Measurements from ENCODE around the gene GPC1.

Gene GPC1

GRCh38 chr2:240512109-240512485 is 76.6 kb downstream of the GPC1 start (continued):
- TF ChIP-seq SNAI2 (CRISPR knock-in tag; IDR thresholded peaks at IDR 0.05) (no peak), ZFP30 (CRISPR knock-in tag; IDR thresholded peaks at IDR 0.05) (no peak), CSRNP3 (CRISPR knock-in tag; IDR thresholded peaks at IDR 0.05) (no peak), GLIS3 (CRISPR knock-in tag; IDR thresholded peaks at IDR 0.05) (no peak), ZNF8 (CRISPR knock-in tag; IDR thresholded peaks at IDR 0.05) (no peak), ZNF565 (CRISPR knock-in tag; conservative IDR thresholded peaks at IDR 0.05; ENCODE audit: low read depth) (no peak)

GRCh38 chr2:240512666-240513535 is 77.4 kb downstream of the GPC1 start:
- TF ChIP-seq TOX (CRISPR knock-in tag; IDR thresholded peaks at IDR 0.05; ENCODE audit: borderline replicate concordance): no peak
- no peak for TF ChIP-seq PPARA (CRISPR knock-in tag; IDR thresholded peaks at IDR 0.05; ENCODE audit: borderline replicate concordance)
- TF ChIP-seq RARB (CRISPR knock-in tag; IDR thresholded peaks at IDR 0.05): no peak
- no peak for TF ChIP-seq SNAI2 (CRISPR knock-in tag; IDR thresholded peaks at IDR 0.05)
- no peak for TF ChIP-seq TCF4 (CRISPR knock-in tag; IDR thresholded peaks at IDR 0.05; ENCODE audit: borderline replicate concordance)
- no peak for TF ChIP-seq ZNF70 (CRISPR knock-in tag; IDR thresholded peaks at IDR 0.05)
- no peak for TF ChIP-seq ZFP30 (CRISPR knock-in tag; IDR thresholded peaks at IDR 0.05)
- no peak for TF ChIP-seq GLIS3 (CRISPR knock-in tag; IDR thresholded peaks at IDR 0.05)
- TF ChIP-seq PATZ1 (CRISPR knock-in tag; IDR thresholded peaks at IDR 0.05; ENCODE audit: borderline replicate concordance): no peak
- no peak for TF ChIP-seq TSHZ2 (CRISPR knock-in tag; IDR thresholded peaks at IDR 0.05)
- TF ChIP-seq CSDC2 (CRISPR knock-in tag; IDR thresholded peaks at IDR 0.05): no peak
- no peak for TF ChIP-seq ESRRG (CRISPR knock-in tag; IDR thresholded peaks at IDR 0.05)
- no peak for TF ChIP-seq ISL1 (CRISPR knock-in tag; IDR thresholded peaks at IDR 0.05)
- no peak for TF ChIP-seq ZNF8 (CRISPR knock-in tag; IDR thresholded peaks at IDR 0.05)
- TF ChIP-seq ZFP3 (CRISPR knock-in tag; IDR thresholded peaks at IDR 0.05): no peak
- TF ChIP-seq CREB5 (CRISPR knock-in tag; IDR thresholded peaks at IDR 0.05; ENCODE audit: low read depth): no peak
- no peak for TF ChIP-seq BACH2 (CRISPR knock-in tag; IDR thresholded peaks at IDR 0.05; ENCODE audit: borderline replicate concordance)
- no peak for TF ChIP-seq CSRNP3 (CRISPR knock-in tag; IDR thresholded peaks at IDR 0.05)
- TF ChIP-seq ARNTL (CRISPR knock-in tag; IDR thresholded peaks at IDR 0.05; ENCODE audit: borderline replicate concordance, low read depth): no peak
- no peak for ATAC-seq
